ENCODE measurements around the gene MMS19.

The MMS19 gene

DNA sequence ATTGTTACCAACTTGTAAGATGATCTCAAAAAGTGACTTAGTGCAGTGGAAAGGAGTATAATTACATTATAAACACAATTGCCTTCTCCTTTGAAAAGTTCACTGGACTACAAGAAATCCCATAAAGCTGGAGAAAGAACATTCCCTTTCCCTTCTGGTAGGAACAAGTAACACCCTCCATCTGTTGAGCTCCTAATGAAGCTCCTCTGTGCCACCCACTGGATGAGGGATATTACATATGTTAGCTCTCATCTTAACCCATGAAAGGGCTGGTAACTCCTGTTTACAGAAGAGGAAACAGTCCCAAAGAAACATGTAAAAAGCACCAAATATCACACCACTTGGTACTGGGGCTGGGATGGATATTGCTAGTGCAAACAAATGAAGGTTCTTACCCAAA is 64.2 kb downstream of the MMS19 start:
- Histone ChIP-seq H3K27ac (ENCODE audit: low read depth, low read length) (peak overlapping the region; percentile 16; the same call in 1 of the 2 replicates), H3F3A (ENCODE audit: control insufficient read depth, insufficient read depth) (peaks cover 51% of the 10 kb centered on the region)

DNA sequence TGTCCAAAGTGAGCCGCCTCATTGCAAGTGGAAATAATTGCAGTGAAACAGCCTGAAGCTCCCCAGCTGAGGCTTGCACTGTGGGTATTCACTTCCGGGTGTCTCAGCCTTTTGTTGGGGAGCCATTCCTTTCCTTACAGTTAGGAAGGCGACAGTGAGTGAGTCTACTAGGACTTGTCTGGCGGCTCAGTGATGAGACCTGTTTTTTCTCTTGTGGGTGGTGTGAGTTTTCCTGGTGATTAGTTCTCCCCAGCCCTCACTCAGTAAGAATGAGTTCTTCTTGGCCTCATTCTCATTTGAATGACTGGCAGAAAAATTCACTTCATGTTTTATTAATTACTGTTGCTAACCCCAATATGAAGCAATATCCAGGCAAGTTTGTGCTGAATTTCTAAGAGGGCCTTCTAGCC is 69.6 kb downstream of the MMS19 start:
- Histone ChIP-seq H3K27ac (ENCODE audit: low read depth, low read length) (peak overlapping the region; percentile 9; the same call in 1 of the 2 replicates), H3K79me2 (ENCODE audit: control insufficient read depth, low read length) (peaks cover 62% of the 10 kb centered on the region), H4K20me1 (ENCODE audit: control insufficient read depth, insufficient read depth, low read depth, low read length) (peaks cover 21% of the 10 kb centered on the region), H3K4me3 (ENCODE audit: low read length) (peak overlapping the region; percentile 95), H3K4me2 (ENCODE audit: low read length) (peak overlapping the region; percentile 82), H3K36me3 (ENCODE audit: control insufficient read depth, low read length) (peaks cover 66% of the 10 kb centered on the region), H3K4me1 (ENCODE audit: control insufficient read depth, low read length) (peaks cover 42% of the 10 kb centered on the region), H3K9me2 (replicated peaks; ENCODE audit: control insufficient read depth, low read length) (no peaks in the 10 kb centered on the region), H3K9me3 (ENCODE audit: control insufficient read depth, insufficient read depth, low read length) (no peaks in the 10 kb centered on the region), H3F3A (ENCODE audit: control insufficient read depth, insufficient read depth) (peaks cover 50% of the 10 kb centered on the region), H3K27me3 (ENCODE audit: control insufficient read depth, low read length) (no peaks in the 10 kb centered on the region)
- TF ChIP-seq, protein P1, sequence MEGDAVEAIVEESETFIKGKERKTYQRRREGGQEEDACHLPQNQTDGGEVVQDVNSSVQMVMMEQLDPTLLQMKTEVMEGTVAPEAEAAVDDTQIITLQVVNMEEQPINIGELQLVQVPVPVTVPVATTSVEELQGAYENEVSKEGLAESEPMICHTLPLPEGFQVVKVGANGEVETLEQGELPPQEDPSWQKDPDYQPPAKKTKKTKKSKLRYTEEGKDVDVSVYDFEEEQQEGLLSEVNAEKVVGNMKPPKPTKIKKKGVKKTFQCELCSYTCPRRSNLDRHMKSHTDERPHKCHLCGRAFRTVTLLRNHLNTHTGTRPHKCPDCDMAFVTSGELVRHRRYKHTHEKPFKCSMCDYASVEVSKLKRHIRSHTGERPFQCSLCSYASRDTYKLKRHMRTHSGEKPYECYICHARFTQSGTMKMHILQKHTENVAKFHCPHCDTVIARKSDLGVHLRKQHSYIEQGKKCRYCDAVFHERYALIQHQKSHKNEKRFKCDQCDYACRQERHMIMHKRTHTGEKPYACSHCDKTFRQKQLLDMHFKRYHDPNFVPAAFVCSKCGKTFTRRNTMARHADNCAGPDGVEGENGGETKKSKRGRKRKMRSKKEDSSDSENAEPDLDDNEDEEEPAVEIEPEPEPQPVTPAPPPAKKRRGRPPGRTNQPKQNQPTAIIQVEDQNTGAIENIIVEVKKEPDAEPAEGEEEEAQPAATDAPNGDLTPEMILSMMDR (IDR thresholded peaks at IDR 0.05; ENCODE audit: low read depth, low read length, poor library complexity, severe bottlenecking), result no peak
- no peak for TF ChIP-seq EZH2phosphoT487 (IDR thresholded peaks at IDR 0.05; ENCODE audit: borderline replicate concordance, low read length)

More for the DNA sequence above, 64.2 kb downstream of the MMS19 start:
- Histone ChIP-seq H3K79me2 (ENCODE audit: control insufficient read depth, low read length) (peaks cover 25% of the 10 kb centered on the region), H3K4me3 (ENCODE audit: low read length) (no peak overlapping the region), H3K36me3 (ENCODE audit: control insufficient read depth, low read length) (peaks cover 76% of the 10 kb centered on the region), H3K4me2 (ENCODE audit: low read length) (no peak overlapping the region), H3K9me3 (ENCODE audit: control insufficient read depth, insufficient read depth, low read length) (no peaks in the 10 kb centered on the region), H4K20me1 (ENCODE audit: control insufficient read depth, insufficient read depth, low read depth, low read length) (peaks cover 3% of the 10 kb centered on the region; the same call in 1 of the 2 replicates), H3K27me3 (ENCODE audit: control insufficient read depth, low read length) (no peaks in the 10 kb centered on the region), H3K4me1 (ENCODE audit: control insufficient read depth, low read length) (peaks cover 15% of the 10 kb centered on the region), H3K9me2 (replicated peaks; ENCODE audit: control insufficient read depth, low read length) (no peaks in the 10 kb centered on the region)
- TF ChIP-seq, protein P1 (IDR thresholded peaks at IDR 0.05; ENCODE audit: low read depth, low read length, poor library complexity, severe bottlenecking), result no peak
- TF ChIP-seq EZH2phosphoT487 (IDR thresholded peaks at IDR 0.05; ENCODE audit: borderline replicate concordance, low read length), result no peak

DNA sequence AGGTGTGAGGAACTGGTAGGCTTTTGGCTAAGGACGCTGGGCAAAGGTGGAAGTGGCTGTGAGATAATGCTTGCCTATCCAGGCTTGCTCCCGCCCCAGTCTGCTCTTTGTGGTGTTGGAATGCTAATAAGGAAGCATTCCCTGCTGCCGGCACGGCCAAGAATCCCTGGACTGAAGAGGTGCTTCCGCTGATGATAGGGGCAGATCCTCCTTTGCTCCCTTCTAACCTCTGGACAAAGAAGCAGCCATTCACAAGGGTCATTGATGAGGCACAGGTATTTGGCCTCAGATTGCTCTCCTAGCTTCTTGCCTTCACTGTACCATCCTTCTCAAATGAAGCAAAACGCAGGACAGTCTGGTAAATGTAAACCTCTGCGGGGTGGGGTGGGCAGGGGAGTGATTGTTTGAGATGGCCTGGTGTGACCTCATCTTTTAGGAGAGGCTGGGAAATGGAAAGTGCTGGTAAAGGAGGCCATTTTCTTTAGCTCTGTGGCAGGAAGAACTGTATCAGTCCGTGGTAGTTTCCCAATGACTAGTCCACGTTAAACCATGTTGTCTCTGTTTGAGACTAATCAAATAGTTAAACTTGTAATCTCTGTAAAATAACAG is 70.5 kb downstream of the MMS19 start:
- Histone ChIP-seq H4K20me1 (ENCODE audit: control insufficient read depth, insufficient read depth, low read depth, low read length) (peaks cover 21% of the 10 kb centered on the region), H3K79me2 (ENCODE audit: control insufficient read depth, low read length) (peaks cover 62% of the 10 kb centered on the region), H3K9me2 (replicated peaks; ENCODE audit: control insufficient read depth, low read length) (no peaks in the 10 kb centered on the region), H3K36me3 (ENCODE audit: control insufficient read depth, low read length) (peaks cover 62% of the 10 kb centered on the region), H3K27me3 (ENCODE audit: control insufficient read depth, low read length) (no peaks in the 10 kb centered on the region), H3K4me3 (ENCODE audit: low read length) (peak overlapping the region; percentile 95), H3K4me1 (ENCODE audit: control insufficient read depth, low read length) (peaks cover 42% of the 10 kb centered on the region), H3K27ac (ENCODE audit: low read depth, low read length) (peak overlapping the region; percentile 73), H3K4me2 (ENCODE audit: low read length) (peak overlapping the region; percentile 82), H3K9me3 (ENCODE audit: control insufficient read depth, insufficient read depth, low read length) (no peaks in the 10 kb centered on the region), H3F3A (ENCODE audit: control insufficient read depth, insufficient read depth) (peaks cover 46% of the 10 kb centered on the region)
- TF ChIP-seq, protein P1 (IDR thresholded peaks at IDR 0.05; ENCODE audit: low read depth, low read length, poor library complexity, severe bottlenecking), result no peak
- TF ChIP-seq EZH2phosphoT487 (IDR thresholded peaks at IDR 0.05; ENCODE audit: borderline replicate concordance, low read length), result no peak
